ENCODE data around the gene FLAD1. TPM values are rescaled to one million over a fixed set of nuclear protein-coding genes. Genes with fewer than 3 reads are reported as not detected.

The FLAD1 gene
- total RNA-seq, 2 experiments from 2014 or later, result 48.2 to 63.7 TPM

- Mint-ChIP-seq H3K4me3 (no peak overlapping the region), H3K9me3 (ENCODE audit: low read depth) (no peaks in the 10 kb centered on the region), H3K36me3 (peaks cover 11% of the 10 kb centered on the region), H3K27me3 (no peaks in the 10 kb centered on the region), H3K27ac (no peak overlapping the region), H3K4me1 (peaks cover 61% of the 10 kb centered on the region)
- DNase-seq, result no peak
- CTCF ChIA-PET, result interaction anchor here (1.3 to 18.7 kb wide), 10 partner anchors 7 to 224 kb away, joined by 3 to 328 read pairs (median 18); partner anchors contain the start of genes ADAM15, CKS1B, EFNA4 and FLAD1
- no peak for ATAC-seq
These were observed 31.8 kb downstream of the FLAD1 start for GRCh38 chr1:155014709-155015508.

- Mint-ChIP-seq H3K27ac (no peak overlapping the region), H3K36me3 (peaks cover 11% of the 10 kb centered on the region), H3K9me3 (ENCODE audit: low read depth) (no peaks in the 10 kb centered on the region), H3K4me3 (no peak overlapping the region), H3K4me1 (peaks cover 54% of the 10 kb centered on the region), H3K27me3 (no peaks in the 10 kb centered on the region)
- CTCF ChIA-PET, result interaction anchor here (1.1 to 18.7 kb wide), 14 partner anchors 7 to 400 kb away, joined by 3 to 328 read pairs (median 12); partner anchors contain the start of genes ADAM15, CKS1B, EFNA4 and FLAD1
- ATAC-seq (no peak), DNase-seq (no peak)
These were observed 32.5 kb downstream of the FLAD1 start for GRCh38 chr1:155015527-155016230.

GRCh38 chr1:155016231-155016831 lies 33.2 kb downstream of the FLAD1 start:
- H3K27ac Mint-ChIP-seq, result no peak overlapping the region
- H3K36me3 Mint-ChIP-seq, result peaks cover 8% of the 10 kb centered on the region
- DNase-seq (no peak), ATAC-seq (no peak)
- H3K27me3 Mint-ChIP-seq, result no peaks in the 10 kb centered on the region
- no peak overlapping the region for H3K4me3 Mint-ChIP-seq
- CTCF ChIA-PET, result interaction anchor here (0.6 to 18.7 kb wide), 20 partner anchors 8 to 400 kb away, joined by 3 to 328 read pairs (median 10); partner anchors contain the start of genes ADAM15, CKS1B, DCST1 and DCST2
- H3K9me3 Mint-ChIP-seq (ENCODE audit: low read depth), result no peaks in the 10 kb centered on the region
- H3K4me1 Mint-ChIP-seq, result peaks cover 47% of the 10 kb centered on the region

GRCh38 chr1:155017041-155017945 lies 34.1 kb downstream of the FLAD1 start:
- DNase-seq (peak; percentile 89), ATAC-seq (peak; percentile 99)
- Mint-ChIP-seq H3K27ac (peak overlapping the region; percentile 44), H3K36me3 (peaks cover 8% of the 10 kb centered on the region), H3K9me3 (ENCODE audit: low read depth) (no peaks in the 10 kb centered on the region), H3K4me3 (peak overlapping the region; percentile 47), H3K27me3 (no peaks in the 10 kb centered on the region), H3K4me1 (peaks cover 42% of the 10 kb centered on the region)
- CTCF ChIA-PET, result interaction anchor here (0.6 to 18.7 kb wide), 37 partner anchors 9 to 458 kb away, joined by 3 to 328 read pairs (median 6); partner anchors contain the start of genes ADAM15, CKS1B, DCST1 and DCST2

GRCh38 chr1:155017946-155018316 lies 34.8 kb downstream of the FLAD1 start:
- CTCF ChIA-PET, result interaction anchor here (0.6 to 18.7 kb wide), 35 partner anchors 8 to 458 kb away, joined by 3 to 328 read pairs (median 6); partner anchors contain the start of genes ADAM15, CKS1B, DCST1 and DCST2
- H3K4me3 Mint-ChIP-seq, result peak overlapping the region; percentile 47
- H3K4me1 Mint-ChIP-seq, result peaks cover 38% of the 10 kb centered on the region
- H3K27ac Mint-ChIP-seq, result peak overlapping the region; percentile 44
- H3K27me3 Mint-ChIP-seq, result no peaks in the 10 kb centered on the region
- no peaks in the 10 kb centered on the region for H3K9me3 Mint-ChIP-seq (ENCODE audit: low read depth)
- DNase-seq, result no peak
- peak; percentile 11 for ATAC-seq
- H3K36me3 Mint-ChIP-seq, result peaks cover 8% of the 10 kb centered on the region

GRCh38 chr1:155018617-155019348 lies 35.6 kb downstream of the FLAD1 start:
- ATAC-seq (no peak), DNase-seq (no peak)
- Mint-ChIP-seq H3K4me1 (peaks cover 29% of the 10 kb centered on the region), H3K27me3 (no peaks in the 10 kb centered on the region), H3K4me3 (no peak overlapping the region), H3K36me3 (peaks cover 8% of the 10 kb centered on the region), H3K9me3 (ENCODE audit: low read depth) (no peaks in the 10 kb centered on the region), H3K27ac (no peak overlapping the region)
- CTCF ChIA-PET, result interaction anchor here (1.0 to 18.7 kb wide), 13 partner anchors 10 to 111 kb away, joined by 3 to 328 read pairs (median 13); partner anchors contain the start of genes ADAM15, CKS1B, DCST1 and DCST2

- no peaks in the 10 kb centered on the region for H3K27me3 Mint-ChIP-seq
- no peak overlapping the region for H3K27ac Mint-ChIP-seq
- no peaks in the 10 kb centered on the region for H3K9me3 Mint-ChIP-seq (ENCODE audit: low read depth)
- DNase-seq, result no peak
- H3K4me1 Mint-ChIP-seq, result peaks cover 24% of the 10 kb centered on the region
- CTCF ChIA-PET, result interaction anchor here (1.0 to 18.7 kb wide), 12 partner anchors 11 to 112 kb away, joined by 3 to 328 read pairs (median 12); partner anchors contain the start of genes ADAM15, DCST1, DCST2 and EFNA4
- no peak overlapping the region for H3K4me3 Mint-ChIP-seq
- H3K36me3 Mint-ChIP-seq, result peaks cover 6% of the 10 kb centered on the region
- no peak for ATAC-seq
These were observed 36.5 kb downstream of the FLAD1 start for GRCh38 chr1:155019377-155020245.

GRCh38 chr1:155022136-155022926 lies 39.2 kb downstream of the FLAD1 start:
- peaks cover 9% of the 10 kb centered on the region for H3K4me1 Mint-ChIP-seq
- no peaks in the 10 kb centered on the region for H3K36me3 Mint-ChIP-seq
- CTCF ChIA-PET, result interaction anchor here (1.3 to 18.7 kb wide), 6 partner anchors 14 to 63 kb away, joined by 3 to 328 read pairs (median 10); partner anchors contain the start of genes ADAM15 and EFNA4
- H3K9me3 Mint-ChIP-seq (ENCODE audit: low read depth), result no peaks in the 10 kb centered on the region
- no peak overlapping the region for H3K4me3 Mint-ChIP-seq
- DNase-seq (no peak), ATAC-seq (no peak)
- no peaks in the 10 kb centered on the region for H3K27me3 Mint-ChIP-seq
- no peak overlapping the region for H3K27ac Mint-ChIP-seq

GRCh38 chr1:155022927-155023236 lies 39.7 kb downstream of the FLAD1 start:
- H3K4me3 Mint-ChIP-seq, result no peak overlapping the region
- H3K9me3 Mint-ChIP-seq (ENCODE audit: low read depth), result no peaks in the 10 kb centered on the region
- CTCF ChIA-PET, result interaction anchor here (1.3 to 18.7 kb wide), 5 partner anchors 15 to 58 kb away, joined by 3 to 328 read pairs (median 8); partner anchors contain the start of genes ADAM15 and EFNA4
- no peaks in the 10 kb centered on the region for H3K27me3 Mint-ChIP-seq
- no peak for DNase-seq
- H3K36me3 Mint-ChIP-seq, result no peaks in the 10 kb centered on the region
- H3K4me1 Mint-ChIP-seq, result peaks cover 4% of the 10 kb centered on the region
- no peak overlapping the region for H3K27ac Mint-ChIP-seq
- ATAC-seq, result no peak

- Mint-ChIP-seq H3K4me3 (no peak overlapping the region), H3K9me3 (ENCODE audit: low read depth) (no peaks in the 10 kb centered on the region), H3K4me1 (peaks cover 2% of the 10 kb centered on the region), H3K27me3 (no peaks in the 10 kb centered on the region), H3K27ac (no peak overlapping the region), H3K36me3 (no peaks in the 10 kb centered on the region)
- CTCF ChIA-PET, result interaction anchor here (1.3 to 18.7 kb wide), 4 partner anchors 24 to 59 kb away, joined by 3 to 328 read pairs (median 6); partner anchors contain the start of genes ADAM15 and EFNA4
- DNase-seq (no peak), ATAC-seq (no peak)
These were observed 40.5 kb downstream of the FLAD1 start for GRCh38 chr1:155023627-155024026.

Data from activated CD8-positive, alpha-beta memory T cell treated with anti-CD3 and anti-CD28 coated beads, Interleukin-2, amount 10 ng/mL, durations not matched to agents 7 days and 5 days (primary cell).